Smooth muscle cell (in vitro differentiated cells): ENCODE data around the gene HDAC4. TPM values are rescaled to one million over a fixed set of nuclear protein-coding genes. Genes with fewer than 3 reads are reported as not detected.

ENCODE experiments used
- DNase-seq: peaks from one replicate; lab custom pipeline; 2025; ENCODE audit not compliant: unreplicated experiment; lab: John Stamatoyannopoulos, UW
- H2AFZ ChIP-seq: fragments of 200-600 bp; sonication (generic); 2 replicates; pipeline ENCODE4 v1.6.0; 2016; ENCODE audit warnings: antibody characterized with exemption, low read depth, mild to moderate bottlenecking
- H3F3A ChIP-seq: fragments of 200-600 bp; sonication (generic); 2 replicates; pipeline ENCODE4 v1.6.0; 2017; ENCODE audit warnings: antibody characterized with exemption, low read depth
- H3K27ac ChIP-seq: fragments of 200-600 bp; sonication (generic); 2 replicates; pipeline ENCODE4 v1.5.1; 2016; ENCODE audit warnings: low read depth, mild to moderate bottlenecking
- H3K27me3 ChIP-seq: fragments of 200-600 bp; sonication (generic); 2 replicates; pipeline ENCODE4 v1.6.1; 2016; ENCODE audit warnings: low read depth, mild to moderate bottlenecking
- H3K36me3 ChIP-seq: fragments of 200-600 bp; sonication (generic); 2 replicates; pipeline ENCODE4 v1.5.1; 2016; ENCODE audit warnings: low read depth
- H3K4me1 ChIP-seq: fragments of 200-600 bp; sonication (generic); 2 replicates; pipeline ENCODE4 v1.5.1; 2016; ENCODE audit warnings: low read depth
- H3K4me2 ChIP-seq: fragments of 200-600 bp; sonication (generic); 2 replicates; pipeline ENCODE4 v1.6.0; 2016; ENCODE audit warnings: mild to moderate bottlenecking
- H3K4me3 ChIP-seq: fragments of 200-600 bp; sonication (generic); 2 replicates; pipeline ENCODE4 v1.5.1; 2016; ENCODE audit warnings: mild to moderate bottlenecking
- H3K79me2 ChIP-seq: fragments of 200-600 bp; sonication (generic); 2 replicates; pipeline ENCODE4 v1.6.0; 2016; ENCODE audit warnings: low read depth, mild to moderate bottlenecking
- H3K9ac ChIP-seq: fragments of 200-600 bp; sonication (generic); 2 replicates; pipeline ENCODE4 v1.6.0; 2016; ENCODE audit warnings: low read depth
- H3K9me3 ChIP-seq: fragments of 200-600 bp; sonication (generic); replicated peaks from 2 replicates; pipeline ENCODE4 v1.5.1; 2016; ENCODE audit warnings: low read depth
- H4K20me1 ChIP-seq: fragments of 200-600 bp; sonication (generic); 2 replicates; pipeline ENCODE4 v1.6.0; 2016; ENCODE audit warnings: low read depth
- WGBS: methylation state at CpG from one replicate; pipeline ENCODE4 v1.1.7; 2016; ENCODE audit warnings: low lambda C conversion rate; 5-methylcytosine and 5-hydroxymethylcytosine counted together
- polyA plus RNA-seq: library from polyadenylated mRNA; unstranded; fragments of >200 nt; fragmentation: Nextera tagmentation; extraction: Ambion mirVana; gene quantifications from 2 replicates; pipeline ENCODE4 v1.2.1, GENCODE V29; 2016
- total RNA-seq: library from RNA; depleted of rRNA; stranded (reverse); fragments of >200 nt; gene quantifications from 2 replicates; pipeline ENCODE4 v1.2.3, GENCODE V29; 2014
- TF ChIP-seq, protein P1 (sequence below): fragments of 200-600 bp; sonication (generic); IDR thresholded peaks from 2 replicates; pipeline ENCODE4 v1.5.1; 2017; ENCODE audit warnings: borderline replicate concordance, mild to moderate bottlenecking, antibody characterized with exemption; ENCODE audit not compliant: insufficient read depth, poor library complexity, severe bottlenecking

HDAC4 gene
- total and polyA plus RNA-seq, 2 experiments from 2014 or later, result 6.2 to 35.7 TPM

- Histone ChIP-seq H4K20me1 (no peaks in the 10 kb centered on the region), H3K27me3 (no peaks in the 10 kb centered on the region), H3F3A (peaks cover 3% of the 10 kb centered on the region), H3K4me2 (no peak overlapping the region), H3K27ac (no peak overlapping the region), H3K4me1 (peaks cover 33% of the 10 kb centered on the region), H3K9ac (no peak overlapping the region), H3K9me3 (no peaks in the 10 kb centered on the region), H3K79me2 (no peaks in the 10 kb centered on the region), H3K36me3 (no peaks in the 10 kb centered on the region), H3K4me3 (no peak overlapping the region), H2AFZ (no peak overlapping the region)
- WGBS, result 89% methylated on average over 19 of the region's 19 CpGs
- TF ChIP-seq, protein P1, sequence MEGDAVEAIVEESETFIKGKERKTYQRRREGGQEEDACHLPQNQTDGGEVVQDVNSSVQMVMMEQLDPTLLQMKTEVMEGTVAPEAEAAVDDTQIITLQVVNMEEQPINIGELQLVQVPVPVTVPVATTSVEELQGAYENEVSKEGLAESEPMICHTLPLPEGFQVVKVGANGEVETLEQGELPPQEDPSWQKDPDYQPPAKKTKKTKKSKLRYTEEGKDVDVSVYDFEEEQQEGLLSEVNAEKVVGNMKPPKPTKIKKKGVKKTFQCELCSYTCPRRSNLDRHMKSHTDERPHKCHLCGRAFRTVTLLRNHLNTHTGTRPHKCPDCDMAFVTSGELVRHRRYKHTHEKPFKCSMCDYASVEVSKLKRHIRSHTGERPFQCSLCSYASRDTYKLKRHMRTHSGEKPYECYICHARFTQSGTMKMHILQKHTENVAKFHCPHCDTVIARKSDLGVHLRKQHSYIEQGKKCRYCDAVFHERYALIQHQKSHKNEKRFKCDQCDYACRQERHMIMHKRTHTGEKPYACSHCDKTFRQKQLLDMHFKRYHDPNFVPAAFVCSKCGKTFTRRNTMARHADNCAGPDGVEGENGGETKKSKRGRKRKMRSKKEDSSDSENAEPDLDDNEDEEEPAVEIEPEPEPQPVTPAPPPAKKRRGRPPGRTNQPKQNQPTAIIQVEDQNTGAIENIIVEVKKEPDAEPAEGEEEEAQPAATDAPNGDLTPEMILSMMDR, result no peak
- no peak for DNase-seq
These were observed 40.6 kb upstream of the HDAC4 start for GRCh38 chr2:239441261-239442078.

- Histone ChIP-seq H3F3A (no peaks in the 10 kb centered on the region), H3K4me2 (no peak overlapping the region), H3K36me3 (no peaks in the 10 kb centered on the region), H3K27me3 (no peaks in the 10 kb centered on the region), H3K9me3 (no peaks in the 10 kb centered on the region), H3K4me1 (peaks cover 33% of the 10 kb centered on the region), H3K79me2 (no peaks in the 10 kb centered on the region), H3K4me3 (no peak overlapping the region), H3K27ac (no peak overlapping the region), H3K9ac (no peak overlapping the region), H2AFZ (no peak overlapping the region), H4K20me1 (no peaks in the 10 kb centered on the region)
- TF ChIP-seq, protein P1, result no peak
- DNase-seq, result no peak
- WGBS, result 80% methylated on average over 18 of the region's 18 CpGs
These were observed 39.7 kb upstream of the HDAC4 start for GRCh38 chr2:239440511-239440959.

- no peaks in the 10 kb centered on the region for H4K20me1 ChIP-seq
- H3K4me3 ChIP-seq, result no peak overlapping the region
- 89% methylated on average over 11 of the region's 11 CpGs for WGBS
- no peaks in the 10 kb centered on the region for H3K9me3 ChIP-seq
- H3K4me2 ChIP-seq, result no peak overlapping the region
- no peak overlapping the region for H3K27ac ChIP-seq
- no peak overlapping the region for H2AFZ ChIP-seq
- no peak overlapping the region for H3K9ac ChIP-seq
- no peak for DNase-seq
- no peaks in the 10 kb centered on the region for H3K79me2 ChIP-seq
- H3K27me3 ChIP-seq, result no peaks in the 10 kb centered on the region
- TF ChIP-seq, protein P1, result no peak
- no peaks in the 10 kb centered on the region for H3F3A ChIP-seq
- no peaks in the 10 kb centered on the region for H3K36me3 ChIP-seq
- peaks cover 28% of the 10 kb centered on the region for H3K4me1 ChIP-seq
These were observed 39.0 kb upstream of the HDAC4 start for GRCh38 chr2:239439754-239440315.
